Uterus (tissue), 4 donors: ENCODE data around the gene SCNN1B. TPM values are rescaled to one million over a fixed set of nuclear protein-coding genes. Genes with fewer than 3 reads are reported as not detected.

Experiments
- DNase-seq, 2 donors: peaks; one replicate each; pipeline ENCODE4 v3.0.0-alpha.2; 2019 to 2020
- H3K27ac ChIP-seq, 2 donors: fragments of 200-600 bp; sonication (generic); 1 replicate in 1 of 2; 2 replicates in 1 of 2; pipeline ENCODE4 v1.5.1; 2016 to 2018
- H3K27me3 ChIP-seq, 2 donors: fragments of 200-600 bp; sonication (generic); one replicate each; pipeline ENCODE4 v1.5.1; 2018 to 2019; ENCODE audit warnings: control low read depth in 1 of 2
- H3K36me3 ChIP-seq, 2 donors: fragments of 200-600 bp; sonication (generic); one replicate each; pipeline ENCODE4 v1.5.1; 2019; ENCODE audit warnings: control low read depth in 1 of 2
- H3K4me1 ChIP-seq, 2 donors: fragments of 200-600 bp; sonication (generic); one replicate each; pipeline ENCODE4 v1.5.1; 2018 to 2019; ENCODE audit warnings: control low read depth in 1 of 2
- H3K4me3 ChIP-seq, 2 donors: fragments of 200-600 bp; sonication (generic); 1 replicate in 1 of 2; 2 replicates in 1 of 2; pipeline ENCODE4 v1.5.1; 2018 to 2019; ENCODE audit warnings: mild to moderate bottlenecking in 1 of 2
- H3K9me3 ChIP-seq, 2 donors: fragments of 200-600 bp; sonication (generic); one replicate each; pipeline ENCODE4 v1.5.1; 2019; ENCODE audit warnings: control low read depth in 1 of 2
- CTCF ChIP-seq, 4 experiments: fragments of 200-600 bp in 2 of 4; fragments of 450-650 bp in 2 of 4; sonication (generic) in 2 of 4; IDR thresholded peaks; one replicate each; pipeline ENCODE4 v1.5.1; 2016 to 2019; ENCODE audit warnings: antibody characterized with exemption in 4 of 4, mild to moderate bottlenecking in 2 of 4, moderate library complexity in 1 of 4
- POLR2A ChIP-seq, 2 donors: fragments of 450-650 bp; IDR thresholded peaks; one replicate each; pipeline ENCODE4 v1.6.1; 2016; ENCODE audit warnings: antibody characterized with exemption in 2 of 2, mild to moderate bottlenecking in 1 of 2, moderate library complexity in 1 of 2
- intact Hi-C: fragments of 100-400 bp; cut with DNase I; formaldehyde crosslinking; loops from one replicate; pipeline ENCODE4 v1.15.1; 2023; ENCODE audit warnings: low total_unique reads
- total RNA-seq, 4 donors: library from RNA; depleted of rRNA in 3 of 4; stranded (reverse); fragments of >200 nt in 3 of 4; gene quantifications; one replicate each; pipeline versions ENCODE4 v1.1.0 to v1.2.4, GENCODE V29; 2014 to 2023
- donor health status: DM: yes; HTN: yes; CAD: no.

Gene SCNN1B
- total RNA-seq, 4 donors from 2014 or later, result 0.14 to 9.6 (median 1.9) TPM

GRCh38 chr16:23319861-23320615, 17.9 kb downstream of the SCNN1B start:
- TF ChIP-seq CTCF (IDR thresholded peaks at IDR 0.05) (no peak), POLR2A (IDR thresholded peaks at IDR 0.05) (no peak)
- DNase-seq, result no peak
- H3K4me1 ChIP-seq, result no peaks in the 10 kb centered on the region
- intact Hi-C loops, result no loop called here
- H3K9me3 ChIP-seq, result no peaks in the 10 kb centered on the region
- no peak overlapping the region for H3K27ac ChIP-seq
- no peak overlapping the region for H3K4me3 ChIP-seq
- no peaks in the 10 kb centered on the region for H3K27me3 ChIP-seq
- no peaks in the 10 kb centered on the region for H3K36me3 ChIP-seq

GRCh38 chr16:23320693-23321092, 18.6 kb downstream of the SCNN1B start:
- no peaks in the 10 kb centered on the region for H3K36me3 ChIP-seq
- no peak overlapping the region for H3K4me3 ChIP-seq
- no peaks in the 10 kb centered on the region for H3K9me3 ChIP-seq
- DNase-seq, result no peak
- intact Hi-C loops, result no loop called here
- TF ChIP-seq POLR2A (IDR thresholded peaks at IDR 0.05) (no peak), CTCF (IDR thresholded peaks at IDR 0.05) (no peak)
- no peak overlapping the region for H3K27ac ChIP-seq
- H3K27me3 ChIP-seq, result no peaks in the 10 kb centered on the region
- no peaks in the 10 kb centered on the region for H3K4me1 ChIP-seq

GRCh38 chr16:23321206-23321875, 19.2 kb downstream of the SCNN1B start:
- no peaks in the 10 kb centered on the region for H3K4me1 ChIP-seq
- no peaks in the 10 kb centered on the region for H3K36me3 ChIP-seq
- H3K27me3 ChIP-seq, result no peaks in the 10 kb centered on the region
- TF ChIP-seq POLR2A (IDR thresholded peaks at IDR 0.05), result no peak
- no peak for TF ChIP-seq CTCF (IDR thresholded peaks at IDR 0.05)
- no peak for DNase-seq
- no peak overlapping the region for H3K27ac ChIP-seq
- H3K9me3 ChIP-seq, result no peaks in the 10 kb centered on the region
- no peak overlapping the region for H3K4me3 ChIP-seq
- intact Hi-C loops, result no loop called here

- no peaks in the 10 kb centered on the region for H3K4me1 ChIP-seq
- intact Hi-C loops, result no loop called here
Observed at GRCh38 chr16:23323224-23324030, 21.3 kb downstream of the SCNN1B start.

More at GRCh38 chr16:23323224-23324030, 21.3 kb downstream of the SCNN1B start:
- Histone ChIP-seq H3K4me3 (no peak overlapping the region), H3K27me3 (no peaks in the 10 kb centered on the region), H3K27ac (no peak overlapping the region), H3K36me3 (no peaks in the 10 kb centered on the region), H3K9me3 (no peaks in the 10 kb centered on the region)
- no peak for TF ChIP-seq POLR2A (IDR thresholded peaks at IDR 0.05)
- TF ChIP-seq CTCF (IDR thresholded peaks at IDR 0.05), result no peak
- no peak for DNase-seq
